ENCODE results near the gene ZNF385D.

Gene ZNF385D

GRCh38 chr3:21668012-21668411, 83.0 kb downstream of the ZNF385D start:
- no peak for DNase-seq

GRCh38 chr3:21665444-21666100, 85.4 kb downstream of the ZNF385D start:
- DNase-seq, result no peak

GRCh38 chr3:21664996-21665395, 86.0 kb downstream of the ZNF385D start:
- DNase-seq, result no peak

DNA sequence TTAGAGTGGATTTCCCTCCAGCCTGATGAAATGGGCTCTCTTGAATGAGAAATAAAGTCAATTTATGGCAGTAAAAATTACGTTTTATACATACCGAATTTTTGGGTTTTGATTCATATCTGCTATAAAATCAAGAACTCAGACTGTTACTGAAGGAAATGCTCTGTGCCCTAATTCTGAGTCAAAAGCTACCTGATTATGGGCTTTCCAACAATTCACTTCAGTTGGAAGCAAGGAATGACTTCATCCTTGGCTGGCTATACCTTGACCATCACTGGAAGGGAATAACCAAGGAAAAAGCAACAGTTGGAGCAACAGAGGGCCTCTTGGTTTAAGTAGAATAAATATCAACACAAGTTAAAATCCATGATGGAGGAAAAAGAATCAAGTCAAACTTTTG, 88.6 kb downstream of the ZNF385D start:
- no peak for DNase-seq

DNA sequence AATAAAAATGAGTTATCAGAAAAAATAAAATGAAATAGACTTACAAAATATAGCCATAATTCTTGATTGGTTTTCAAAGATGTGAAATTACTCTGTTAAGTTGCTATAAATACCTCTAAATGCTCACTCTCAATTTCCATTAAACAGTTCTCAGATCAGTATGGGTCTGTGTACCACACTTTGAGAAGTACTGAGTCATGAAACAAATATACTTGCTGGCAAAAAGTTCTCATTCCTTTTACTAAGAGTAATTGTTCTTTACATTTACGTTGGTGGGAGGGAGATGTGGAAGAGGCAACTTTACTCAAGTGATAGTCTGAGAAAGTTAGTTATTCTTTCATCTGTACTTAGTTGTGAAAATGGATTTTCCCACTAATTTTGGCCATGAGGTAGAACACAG, 96.3 kb downstream of the ZNF385D start:
- DNase-seq, result no peak

DNA sequence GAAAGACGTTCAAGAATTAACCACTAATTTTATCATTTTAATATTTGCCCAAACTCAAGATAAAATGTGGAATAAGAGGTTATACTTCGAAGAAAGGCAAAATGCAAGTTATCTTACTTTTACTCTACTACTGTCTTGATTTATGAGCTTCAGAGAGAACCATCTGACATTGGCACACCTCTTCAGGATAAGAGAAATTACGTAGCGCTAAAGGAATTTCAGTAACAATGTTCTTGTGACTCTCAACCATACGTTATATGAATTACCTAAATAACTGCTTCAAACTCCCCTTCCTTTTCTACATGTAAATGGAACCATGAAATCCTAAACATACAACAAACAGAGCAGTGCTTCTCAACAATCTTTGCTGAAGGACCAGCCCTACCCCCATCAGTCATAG, 96.8 kb downstream of the ZNF385D start:
- DNase-seq, result no peak

DNA sequence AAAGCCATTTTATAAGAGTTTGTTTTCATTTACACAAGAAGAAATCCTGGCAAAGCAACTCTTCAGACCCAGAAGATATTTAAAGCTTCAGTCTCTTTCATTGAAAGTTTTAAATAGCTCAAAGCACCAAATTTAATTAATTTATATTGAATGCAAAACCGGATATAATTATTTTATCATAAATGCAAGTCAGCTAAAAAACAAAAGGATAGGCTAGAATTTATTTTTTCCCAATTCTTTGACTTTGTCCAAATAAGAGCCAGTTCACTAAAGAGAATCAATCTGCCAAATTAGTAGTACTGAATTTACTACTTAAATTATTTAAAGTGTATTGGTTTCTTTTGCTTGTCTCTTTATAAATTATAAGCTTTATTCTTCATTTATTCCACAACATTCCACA, 101.5 kb downstream of the ZNF385D start:
- no peak for DNase-seq

GRCh38 chr3:21647961-21648360, 103.0 kb downstream of the ZNF385D start:
- DNase-seq, result no peak

- no peak for DNase-seq
These were observed 105.7 kb downstream of the ZNF385D start for GRCh38 chr3:21645121-21645897.

DNA sequence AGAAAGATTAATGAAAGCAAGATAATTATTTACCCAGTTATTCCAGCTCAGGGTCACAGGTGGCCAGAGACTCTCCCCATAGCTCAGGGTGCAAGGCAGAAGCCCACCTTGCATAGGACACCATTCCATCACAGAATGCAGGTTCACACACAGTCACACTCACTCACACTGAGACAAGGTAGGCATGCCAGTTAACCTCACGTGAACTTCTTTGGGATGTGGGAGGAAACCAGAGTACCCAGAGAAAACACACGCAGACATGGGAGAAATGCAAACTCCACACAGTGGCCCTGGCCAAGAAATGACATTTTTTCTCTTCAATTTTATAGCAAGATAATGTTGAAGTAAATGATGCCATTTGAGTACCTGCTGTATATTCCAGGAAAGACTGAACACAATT, 106.7 kb downstream of the ZNF385D start:
- DNase-seq, result no peak

- no peak for DNase-seq
These were observed 107.3 kb downstream of the ZNF385D start for GRCh38 chr3:21643752-21644151.

DNA sequence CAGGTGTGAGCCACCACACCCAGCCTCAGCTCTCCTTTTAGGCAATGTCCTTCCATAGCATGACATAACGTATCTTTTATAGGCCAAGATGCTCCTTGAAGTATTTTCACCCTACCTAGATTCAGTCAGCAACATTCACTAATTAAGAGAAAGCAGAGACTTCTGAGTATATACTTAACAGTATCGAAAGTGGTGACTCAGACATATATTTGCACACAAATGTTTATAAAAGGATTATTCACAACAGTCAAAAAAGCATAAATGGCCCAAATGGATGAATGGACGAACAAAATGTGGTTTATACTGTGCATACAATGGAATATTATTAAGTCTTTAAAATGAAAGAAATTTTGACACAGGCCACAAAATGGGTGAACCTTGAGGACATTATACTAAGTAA, 108.6 kb downstream of the ZNF385D start:
- no peak for DNase-seq

GRCh38 chr3:21641959-21642358, 109.1 kb downstream of the ZNF385D start:
- DNase-seq, result no peak

DNA sequence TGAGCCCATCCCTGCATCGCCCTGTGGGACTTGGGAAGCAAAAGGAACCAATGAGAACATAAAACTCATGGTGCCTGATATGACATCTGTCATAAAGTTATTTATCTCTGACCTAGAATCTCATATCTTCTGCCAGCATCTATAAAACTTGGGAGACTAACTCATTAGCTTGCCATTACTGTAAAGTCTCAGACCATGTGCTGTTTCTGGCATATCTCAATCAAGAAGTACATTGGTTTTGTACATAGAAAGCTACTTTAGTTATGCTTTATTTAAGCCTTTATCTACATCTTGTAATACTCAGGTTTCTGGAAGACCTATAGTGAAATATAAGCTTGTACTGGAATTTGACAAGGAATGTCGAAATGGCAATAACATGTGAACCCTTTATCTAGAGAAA, 112.5 kb downstream of the ZNF385D start:
- no peak for DNase-seq

DNA sequence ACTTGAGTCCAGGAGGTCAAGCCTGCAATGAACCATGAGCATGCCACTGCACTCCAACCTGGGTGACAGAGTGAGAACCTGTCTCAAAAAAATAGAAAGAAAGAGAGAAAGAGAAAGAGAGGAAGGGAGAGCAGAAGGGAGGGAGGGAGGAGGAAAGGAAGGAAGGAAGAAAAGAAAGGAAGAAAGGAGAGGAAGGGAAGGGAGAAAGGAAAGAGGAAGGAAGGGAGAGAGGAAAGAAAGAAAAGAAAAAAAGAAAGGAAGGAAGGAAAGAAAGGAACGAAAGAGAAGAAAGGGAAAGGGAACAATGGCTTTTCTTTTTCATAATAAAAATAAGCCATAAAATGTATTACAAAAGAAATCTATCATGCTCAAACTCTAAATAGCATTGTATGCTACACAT, 116.9 kb downstream of the ZNF385D start:
- no peak for DNase-seq

DNA sequence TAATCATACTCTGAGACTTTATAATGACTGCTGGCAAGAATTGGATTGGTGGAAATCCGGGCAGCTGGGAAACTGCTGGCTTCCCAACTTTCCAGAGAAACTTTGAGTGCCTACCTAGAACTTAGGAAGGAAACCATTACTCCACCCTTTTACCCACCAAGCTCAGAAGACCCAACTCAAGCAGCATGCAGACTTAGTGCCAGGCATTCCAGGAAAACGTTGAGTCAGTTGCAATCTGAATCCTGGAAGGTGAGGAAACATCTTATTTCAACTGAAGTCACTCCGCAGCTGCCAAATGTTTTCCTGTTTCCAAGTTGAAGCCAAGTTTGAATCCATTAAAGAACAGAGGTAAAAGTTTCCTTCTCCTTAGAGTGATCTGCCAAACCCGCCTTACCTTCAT, 126.5 kb downstream of the ZNF385D start:
- DNase-seq, result no peak

GRCh38 chr3:21621181-21621651, 129.8 kb downstream of the ZNF385D start:
- no peak for DNase-seq

DNA sequence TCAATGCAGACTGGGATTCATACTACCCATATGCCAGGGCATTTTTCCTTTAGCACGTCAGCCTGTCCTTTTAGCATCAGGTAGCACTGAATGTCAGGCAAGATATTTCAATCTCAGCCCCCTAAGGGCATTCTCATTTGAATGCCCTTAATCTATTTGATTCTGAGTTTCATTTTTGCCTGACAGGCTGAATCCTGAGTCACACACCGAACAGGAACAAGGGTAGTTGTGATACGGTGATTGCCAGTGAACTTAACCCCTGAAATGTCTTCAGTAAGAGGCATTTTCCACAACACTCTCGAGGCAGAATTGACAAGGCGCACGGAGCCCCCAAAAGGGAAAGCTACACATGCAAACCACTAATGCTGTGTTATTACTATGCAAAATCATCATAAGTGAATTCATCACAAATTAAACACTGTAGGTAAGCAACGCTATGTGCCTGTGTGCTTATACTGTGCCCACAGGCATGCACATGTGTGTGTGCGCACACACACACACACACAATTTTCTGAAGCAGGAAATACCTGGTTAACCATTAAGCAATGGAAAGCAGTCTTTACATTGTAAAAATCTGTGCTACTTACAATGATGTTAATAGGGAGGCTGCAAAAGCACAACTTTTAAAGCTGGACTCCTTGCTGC, 130.4 kb downstream of the ZNF385D start:
- DNase-seq, result no peak

GRCh38 chr3:21618695-21619094, 132.3 kb downstream of the ZNF385D start:
- no peak for DNase-seq

GRCh38 chr3:21613372-21614070, 137.5 kb downstream of the ZNF385D start:
- no peak for DNase-seq

DNA sequence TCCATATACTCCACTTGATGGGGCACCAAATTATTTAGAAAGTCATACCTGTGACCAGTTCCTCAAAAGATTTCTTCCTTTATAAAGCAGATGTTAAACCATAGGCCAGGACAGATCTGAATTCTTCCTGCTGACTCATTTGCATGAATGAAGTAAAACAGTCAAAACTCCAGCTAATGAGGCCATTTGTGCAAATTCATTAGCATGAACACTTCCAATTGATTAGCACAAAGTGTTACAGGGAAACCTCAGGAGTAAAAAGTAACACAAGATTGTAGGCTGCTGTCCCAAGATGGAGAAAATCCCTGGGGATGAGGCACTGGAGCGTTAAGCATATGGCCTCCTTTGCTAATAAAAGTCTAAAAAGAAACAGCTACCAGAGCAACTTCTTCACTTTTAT, 149.8 kb downstream of the ZNF385D start:
- no peak for DNase-seq

DNA sequence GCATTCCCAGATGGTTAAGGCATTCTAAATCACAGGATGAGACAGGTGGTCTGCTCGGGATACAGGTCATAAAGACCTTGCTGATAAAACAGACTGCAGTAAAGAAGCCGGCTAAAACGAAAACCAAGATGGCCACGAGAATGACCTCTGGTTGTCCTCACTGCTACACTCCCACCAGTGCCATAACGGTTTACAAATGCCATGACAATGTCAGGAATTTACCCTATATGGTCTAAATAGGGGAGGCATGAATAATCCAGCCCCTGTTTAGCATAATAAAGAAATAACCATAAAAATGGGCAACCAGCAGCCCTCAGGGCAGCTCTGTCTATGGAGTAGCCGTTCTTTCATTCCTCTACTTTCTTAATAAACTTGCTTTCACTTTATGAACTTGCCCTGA, 151.1 kb downstream of the ZNF385D start:
- DNase-seq, result no peak

- DNase-seq, result no peak
These were observed 158.2 kb downstream of the ZNF385D start for GRCh38 chr3:21592828-21593227.

DNA sequence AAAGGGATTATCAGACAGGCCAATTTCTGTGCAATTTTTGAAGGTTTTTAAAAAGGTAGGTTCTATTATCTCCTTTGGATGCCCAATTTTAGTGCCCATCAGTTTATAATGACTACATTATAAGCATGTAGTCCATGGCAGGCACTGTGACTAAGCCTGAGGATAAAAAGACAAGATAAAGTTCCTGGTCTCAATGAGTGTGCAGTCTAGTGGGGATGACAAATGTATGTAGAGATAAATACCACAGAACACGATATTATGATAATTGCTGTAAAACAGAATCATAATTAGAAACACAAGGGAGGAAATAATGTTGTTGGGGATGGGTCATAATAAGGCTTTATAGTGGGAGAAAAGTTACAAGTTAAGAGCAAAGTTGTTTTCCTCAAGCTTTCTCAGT, 163.1 kb downstream of the ZNF385D start:
- DNase-seq, result no peak

All from NCI-H748 treated with DMSO at 0.1 percent for 48 hours (cell line).